Prostate gland (tissue), 2 donors: ENCODE data around the gene DDX54. TPM values are rescaled to one million over a fixed set of nuclear protein-coding genes. Genes with fewer than 3 reads are reported as not detected.

Experiments
- DNase-seq: peaks from one replicate; pipeline ENCODE4 v3.0.0-alpha.2; 2019; ENCODE audit warnings: low spot score
- H3K27ac ChIP-seq, 2 donors: fragments of 200-600 bp; sonication (generic); 2 replicates each; pipeline ENCODE4 v1.5.1; 2017 to 2019
- H3K27me3 ChIP-seq: fragments of 200-600 bp; sonication (generic); replicated peaks from 2 replicates; pipeline ENCODE4 v1.5.1; 2019; ENCODE audit not compliant: insufficient read depth
- H3K36me3 ChIP-seq, 2 donors: fragments of 200-600 bp; sonication (generic); 1 replicate in 1 of 2; 2 replicates in 1 of 2; pipeline versions ENCODE4 v1.5.1 to v1.8.1; 2017 to 2019
- H3K4me1 ChIP-seq: fragments of 200-600 bp; sonication (generic); replicated peaks from 2 replicates; pipeline ENCODE4 v1.5.1; 2019
- H3K4me3 ChIP-seq, 2 donors: fragments of 200-600 bp; sonication (generic); 2 replicates each; pipeline ENCODE4 v1.5.1; 2017 to 2019
- H3K9me3 ChIP-seq: fragments of 200-600 bp; sonication (generic); 2 replicates; pipeline ENCODE4 v1.5.1; 2017
- POLR2A ChIP-seq: fragments of 450-650 bp; IDR thresholded peaks from one replicate; pipeline ENCODE4 v1.6.1; 2016; ENCODE audit warnings: antibody characterized with exemption, mild to moderate bottlenecking
- POLR2AphosphoS5 ChIP-seq: sonication (generic); formaldehyde crosslinking; IDR thresholded peaks from one replicate; pipeline ENCODE4 v1.6.1; 2017; ENCODE audit warnings: antibody characterized with exemption
- WGBS: methylation state at CpG from one replicate; pipeline ENCODE4 v1.1.5; 2018; 5-methylcytosine and 5-hydroxymethylcytosine counted together
- intact Hi-C: fragments of 100-400 bp; cut with DNase I; formaldehyde crosslinking; loops from one replicate; pipeline ENCODE4 v1.14.2; 2022
- total RNA-seq, 2 donors: library from RNA; depleted of rRNA; stranded (reverse); fragments of >200 nt; gene quantifications; one replicate each; pipeline ENCODE4 v1.1.0, GENCODE V29; 2016
- TF ChIP-seq, protein P1 (sequence below), 4 experiments: fragments of 200-600 bp in 2 of 4; fragments of 450-650 bp in 2 of 4; sonication (generic) in 2 of 4; IDR thresholded peaks; 1 replicate in 3 of 4; 2 replicates in 1 of 4; pipeline ENCODE4 v1.5.1; 2016 to 2019; ENCODE audit warnings: antibody characterized with exemption in 4 of 4, mild to moderate bottlenecking in 2 of 4, moderate library complexity in 2 of 4

Gene DDX54
- total RNA-seq, 2 donors from 2014 or later, result 66.3 to 119 TPM

- no peaks in the 10 kb centered on the region for H3K4me1 ChIP-seq
- no peak overlapping the region for H3K27ac ChIP-seq
- no peaks in the 10 kb centered on the region for H3K36me3 ChIP-seq
- DNase-seq, result no peak
- H3K27me3 ChIP-seq, result no peaks in the 10 kb centered on the region
- 95% methylated on average over 3 of the region's 3 CpGs for WGBS
- TF ChIP-seq POLR2A, result no peak
- TF ChIP-seq POLR2AphosphoS5, result no peak
- TF ChIP-seq, protein P1, sequence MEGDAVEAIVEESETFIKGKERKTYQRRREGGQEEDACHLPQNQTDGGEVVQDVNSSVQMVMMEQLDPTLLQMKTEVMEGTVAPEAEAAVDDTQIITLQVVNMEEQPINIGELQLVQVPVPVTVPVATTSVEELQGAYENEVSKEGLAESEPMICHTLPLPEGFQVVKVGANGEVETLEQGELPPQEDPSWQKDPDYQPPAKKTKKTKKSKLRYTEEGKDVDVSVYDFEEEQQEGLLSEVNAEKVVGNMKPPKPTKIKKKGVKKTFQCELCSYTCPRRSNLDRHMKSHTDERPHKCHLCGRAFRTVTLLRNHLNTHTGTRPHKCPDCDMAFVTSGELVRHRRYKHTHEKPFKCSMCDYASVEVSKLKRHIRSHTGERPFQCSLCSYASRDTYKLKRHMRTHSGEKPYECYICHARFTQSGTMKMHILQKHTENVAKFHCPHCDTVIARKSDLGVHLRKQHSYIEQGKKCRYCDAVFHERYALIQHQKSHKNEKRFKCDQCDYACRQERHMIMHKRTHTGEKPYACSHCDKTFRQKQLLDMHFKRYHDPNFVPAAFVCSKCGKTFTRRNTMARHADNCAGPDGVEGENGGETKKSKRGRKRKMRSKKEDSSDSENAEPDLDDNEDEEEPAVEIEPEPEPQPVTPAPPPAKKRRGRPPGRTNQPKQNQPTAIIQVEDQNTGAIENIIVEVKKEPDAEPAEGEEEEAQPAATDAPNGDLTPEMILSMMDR (IDR thresholded peaks at IDR 0.05), result no peak
- H3K4me3 ChIP-seq, result no peak overlapping the region
- no peaks in the 10 kb centered on the region for H3K9me3 ChIP-seq
- intact Hi-C loops, result no loop called here
Measured at GRCh38 chr12:113204804-113205203, 19.5 kb upstream of the DDX54 start.

- WGBS, result 92% methylated on average over 8 of the region's 8 CpGs
- no peak overlapping the region for H3K4me3 ChIP-seq
- H3K9me3 ChIP-seq, result no peaks in the 10 kb centered on the region
- H3K27me3 ChIP-seq, result no peaks in the 10 kb centered on the region
- TF ChIP-seq POLR2AphosphoS5, result no peak
- no peak for TF ChIP-seq POLR2A
- no peaks in the 10 kb centered on the region for H3K4me1 ChIP-seq
- no peak overlapping the region for H3K27ac ChIP-seq
- intact Hi-C loops, result no loop called here
- no peaks in the 10 kb centered on the region for H3K36me3 ChIP-seq
- DNase-seq, result no peak
Measured at GRCh38 chr12:113203852-113204760, 18.8 kb upstream of the DDX54 start.

GRCh38 chr12:113202300-113203075 lies 17.2 kb upstream of the DDX54 start:
- 84% methylated on average over 4 of the region's 4 CpGs for WGBS
- H3K4me1 ChIP-seq, result no peaks in the 10 kb centered on the region
- no peaks in the 10 kb centered on the region for H3K36me3 ChIP-seq
- H3K27ac ChIP-seq, result no peak overlapping the region
- H3K4me3 ChIP-seq, result no peak overlapping the region
- no peaks in the 10 kb centered on the region for H3K9me3 ChIP-seq
- TF ChIP-seq, protein P1 (IDR thresholded peaks at IDR 0.05), result no peak
- TF ChIP-seq POLR2A (no peak), POLR2AphosphoS5 (no peak)
- intact Hi-C loops, result no loop called here
- no peaks in the 10 kb centered on the region for H3K27me3 ChIP-seq
- no peak for DNase-seq

DNA sequence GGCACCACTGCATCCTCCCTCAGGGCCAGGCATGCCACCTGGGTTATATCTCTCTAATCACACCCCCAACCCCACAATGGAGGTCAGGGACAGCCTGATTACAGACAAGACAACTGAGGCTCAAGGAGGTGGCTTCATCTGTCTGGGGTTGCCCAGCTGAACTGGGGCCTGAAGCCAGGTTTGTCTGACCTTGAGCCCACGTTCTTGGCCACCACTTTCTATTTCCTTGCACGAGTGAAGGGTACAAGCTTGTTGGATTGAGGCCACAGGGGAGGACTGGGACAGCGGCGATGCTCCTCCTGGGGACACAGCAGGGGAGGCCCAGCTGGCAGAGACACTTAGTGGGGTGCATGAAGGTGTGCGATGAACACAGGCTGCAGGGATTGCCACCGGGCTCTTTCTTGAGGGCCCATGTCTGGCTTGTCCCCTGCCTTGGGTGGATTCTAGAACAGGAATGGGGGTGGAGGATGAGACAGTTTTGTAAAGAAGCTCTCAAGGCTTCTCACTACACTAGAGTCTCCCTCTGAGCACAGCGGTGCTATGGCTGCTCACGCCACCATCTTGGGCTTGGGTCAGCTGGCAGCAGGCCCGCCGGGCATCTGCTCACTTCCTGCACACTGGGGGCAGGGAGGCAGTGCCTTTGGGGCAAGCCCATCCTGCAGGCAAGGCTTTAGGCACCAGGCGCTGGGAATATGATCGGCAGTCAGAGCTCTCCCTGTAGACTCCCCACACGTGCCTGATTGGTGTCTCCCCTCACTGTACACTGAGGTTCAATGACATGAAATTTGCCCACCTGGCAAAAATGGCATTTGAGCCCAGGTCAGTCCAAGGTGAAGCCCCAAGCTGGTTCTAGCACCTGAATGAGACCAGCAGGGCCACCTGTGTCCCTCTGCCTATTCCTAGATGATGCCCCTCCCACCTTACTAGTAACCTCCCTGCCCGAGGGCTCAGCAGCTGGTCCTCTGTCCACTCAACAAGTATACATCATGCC lies 16.2 kb upstream of the DDX54 start:
- Histone ChIP-seq H3K27ac (no peak overlapping the region), H3K4me1 (no peaks in the 10 kb centered on the region), H3K27me3 (no peaks in the 10 kb centered on the region), H3K9me3 (no peaks in the 10 kb centered on the region), H3K4me3 (no peak overlapping the region), H3K36me3 (no peaks in the 10 kb centered on the region)
- 80% methylated on average over 14 of the region's 14 CpGs for WGBS
- TF ChIP-seq POLR2AphosphoS5, result no peak
- TF ChIP-seq, protein P1 (IDR thresholded peaks at IDR 0.05), result no peak
- TF ChIP-seq POLR2A, result no peak
- no peak for DNase-seq
- intact Hi-C loops, result no loop called here
